Measurements from ENCODE around the gene USP11. TPM values are rescaled to one million over a fixed set of nuclear protein-coding genes. Genes with fewer than 3 reads are reported as not detected.

The USP11 gene
- total and polyA plus RNA-seq, 2 of the 8 experiments (the other 6 are each of a cell fraction or from before 2014, with no cell fraction given): 40.9 to 84.0 TPM

GRCh38 chrX:47232197-47232802 is 509 bp upstream of the USP11 start:
- H3K23me2 ChIP-seq (ENCODE audit: low read depth, low read length): no peaks in the 10 kb centered on the region
- peak overlapping the region; percentile 73 for H4K91ac ChIP-seq (replicated peaks; ENCODE audit: insufficient read length, low read length)
- no peak overlapping the region for H3K14ac ChIP-seq (ENCODE audit: insufficient read length)
- H2BK5ac ChIP-seq (ENCODE audit: low read depth, low read length): peak overlapping the region; percentile 87; the same call in 1 of the 2 replicates
- no peak for DNase-seq (ENCODE audit: low read depth in 1 of 2, low spot score in 2 of 2)
- H3K36me3 ChIP-seq (ENCODE audit: control insufficient read depth in 2 of 4, insufficient read depth in 4 of 4, low read length in 3 of 4): peaks cover 0 to 14% (median 9%) of the 10 kb centered on the region in 4 experiments; a peak in 6 of 8 replicates
- peak overlapping the region; percentile 44 for H3K4ac ChIP-seq (replicated peaks; ENCODE audit: insufficient read length, low read depth, low read length)
- peak overlapping the region; percentile 95 for H3K27ac ChIP-seq (ENCODE audit: low read depth, low read length)
- no peaks in the 10 kb centered on the region for H3K27me3 ChIP-seq (replicated peaks in 1 of 4; ENCODE audit: control insufficient read depth in 3 of 4, extremely low read depth in 1 of 4, insufficient read depth in 3 of 4, low read length in 3 of 4)
- peak overlapping the region; percentile 95 for H4K5ac ChIP-seq (ENCODE audit: insufficient read length, low read depth, low read length)
- 0 out of 2 replicates have a peak, but pooled peaks have one; percentile 1 for TF ChIP-seq PHF8 (conservative IDR thresholded peaks at IDR 0.05; ENCODE audit: low read depth, low read length)
- no peak for TF ChIP-seq GTF2F1 (IDR thresholded peaks at IDR 0.05; ENCODE audit: borderline replicate concordance, low read depth, low read length)
- H2AFZ ChIP-seq (ENCODE audit: low read length): no peak overlapping the region
- H3K56ac ChIP-seq (replicated peaks; ENCODE audit: insufficient read length, low read depth, low read length): no peak overlapping the region
- FAIRE-seq: no peak
- peak overlapping the region in 3 of 4 experiments; percentile 74 to 95 (median 89); a peak in 6 of 7 replicates for H3K9ac ChIP-seq (replicated peaks in 1 of 4; ENCODE audit: extremely low read depth in 1 of 4, low read depth in 3 of 4, low read length in 3 of 4)
- no peaks in the 10 kb centered on the region for H3K9me3 ChIP-seq (ENCODE audit: insufficient read depth in 2 of 2, low read depth in 1 of 2, low read length in 1 of 2)
- peaks cover 0 to 9% (median 5%) of the 10 kb centered on the region in 4 experiments; a peak in 4 of 7 replicates for H3K4me1 ChIP-seq (replicated peaks in 1 of 4; ENCODE audit: control insufficient read depth in 3 of 4, insufficient read depth in 4 of 4, low read length in 3 of 4)
- no peak overlapping the region for H2BK15ac ChIP-seq (ENCODE audit: low read length)
- H2AK5ac ChIP-seq (ENCODE audit: low read depth, low read length): peak overlapping the region; percentile 33; the same call in 1 of the 2 replicates
- no peak overlapping the region for H3K18ac ChIP-seq (ENCODE audit: extremely low read depth, low read length)
- H2BK20ac ChIP-seq (ENCODE audit: low read length): no peak overlapping the region
- H3K79me1 ChIP-seq (ENCODE audit: low read depth, low read length): no peaks in the 10 kb centered on the region
- H3K4me2 ChIP-seq (ENCODE audit: insufficient read depth in 1 of 2, low read depth in 2 of 2, low read length in 2 of 2): peak overlapping the region; percentile 77 to 82
- H3K23ac ChIP-seq (ENCODE audit: insufficient read length): no peak overlapping the region
- no peaks in the 10 kb centered on the region for H4K20me1 ChIP-seq (replicated peaks in 1 of 2; ENCODE audit: control insufficient read depth in 1 of 2, insufficient read depth in 2 of 2, low read length in 2 of 2)
- no peak overlapping the region; the same call in 1 of the 2 replicates for H2BK12ac ChIP-seq (ENCODE audit: low read depth, low read length)
- H3K79me2 ChIP-seq (ENCODE audit: control insufficient read depth in 1 of 2, insufficient read depth in 2 of 2, low read length in 2 of 2): peaks cover 0 to 37% of the 10 kb centered on the region in 2 experiments; a peak in 3 of 4 replicates
- no peak overlapping the region for H2BK120ac ChIP-seq (replicated peaks; ENCODE audit: low read depth, low read length)
- POLR2A ChIA-PET (ENCODE audit: partially characterized antibody): interaction anchor here (0.6 to 3.0 kb wide), 14 partner anchors 9 to 344 kb away, joined by 3 to 16 read pairs (median 4); no protein-coding TSS in a partner anchor
- H4K8ac ChIP-seq (ENCODE audit: extremely low read depth, insufficient read depth, low read length): peak overlapping the region; percentile 98; the same call in 1 of the 2 replicates
- H3K4me3 ChIP-seq (ENCODE audit: extremely low read depth in 1 of 4, insufficient read depth in 2 of 4, low read depth in 3 of 4, low read length in 4 of 4): peak overlapping the region; percentile 57 to 88 (median 68)
- CTCF ChIA-PET (ENCODE audit: partially characterized antibody): no interaction called here
- WGBS, 2 experiments (ENCODE audit: extremely low coverage in 1 of 2, insufficient coverage in 1 of 2, insufficient read length in 1 of 2, insufficient replicate concordance in 2 of 2, low coverage in 1 of 2, low lambda C conversion rate in 2 of 2, missing lambda C conversion rate in 1 of 2): 69% methylated on average over 8 of the region's 8 CpGs; no CpG with 5 or more reads in 1 of the 2 experiments

All from H1 (cell line).